ENCODE results near the gene GFOD1. TPM values are rescaled to one million over a fixed set of nuclear protein-coding genes. Genes with fewer than 3 reads are reported as not detected.

The GFOD1 gene
- total and polyA plus RNA-seq, 9 donors = 1.4 to 9.2 (median 3.7) TPM

DNA sequence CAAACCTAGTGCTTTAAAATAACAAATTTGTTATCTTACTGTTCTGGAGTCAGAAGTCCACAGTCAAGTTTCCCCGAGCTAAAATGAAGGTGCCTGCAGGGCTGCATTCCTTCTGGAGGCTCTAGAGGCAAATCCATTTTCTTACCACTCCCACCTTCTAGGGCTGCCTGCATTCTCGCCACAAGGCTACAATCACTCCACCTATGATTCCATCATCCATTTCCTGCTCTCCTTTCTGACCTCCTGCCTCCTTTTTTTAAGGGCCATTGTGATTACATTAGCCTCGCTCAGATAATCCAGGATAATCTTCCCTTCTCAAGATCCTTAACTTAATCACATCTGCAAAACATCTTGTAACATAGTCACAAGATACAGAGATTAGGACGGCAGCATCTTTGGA, 44.6 kb upstream of the GFOD1 start:
- intact Hi-C loops (cut with DNase I) = no loop called here
- TF ChIP-seq, protein P1, sequence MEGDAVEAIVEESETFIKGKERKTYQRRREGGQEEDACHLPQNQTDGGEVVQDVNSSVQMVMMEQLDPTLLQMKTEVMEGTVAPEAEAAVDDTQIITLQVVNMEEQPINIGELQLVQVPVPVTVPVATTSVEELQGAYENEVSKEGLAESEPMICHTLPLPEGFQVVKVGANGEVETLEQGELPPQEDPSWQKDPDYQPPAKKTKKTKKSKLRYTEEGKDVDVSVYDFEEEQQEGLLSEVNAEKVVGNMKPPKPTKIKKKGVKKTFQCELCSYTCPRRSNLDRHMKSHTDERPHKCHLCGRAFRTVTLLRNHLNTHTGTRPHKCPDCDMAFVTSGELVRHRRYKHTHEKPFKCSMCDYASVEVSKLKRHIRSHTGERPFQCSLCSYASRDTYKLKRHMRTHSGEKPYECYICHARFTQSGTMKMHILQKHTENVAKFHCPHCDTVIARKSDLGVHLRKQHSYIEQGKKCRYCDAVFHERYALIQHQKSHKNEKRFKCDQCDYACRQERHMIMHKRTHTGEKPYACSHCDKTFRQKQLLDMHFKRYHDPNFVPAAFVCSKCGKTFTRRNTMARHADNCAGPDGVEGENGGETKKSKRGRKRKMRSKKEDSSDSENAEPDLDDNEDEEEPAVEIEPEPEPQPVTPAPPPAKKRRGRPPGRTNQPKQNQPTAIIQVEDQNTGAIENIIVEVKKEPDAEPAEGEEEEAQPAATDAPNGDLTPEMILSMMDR (IDR thresholded peaks at IDR 0.05) = no peak
- TF ChIP-seq POLR2A (IDR thresholded peaks at IDR 0.05) (no peak), EP300 (IDR thresholded peaks at IDR 0.05) (no peak)
- no peak for DNase-seq
- Histone ChIP-seq H3K27me3 (no peaks in the 10 kb centered on the region), H3K36me3 (no peaks in the 10 kb centered on the region), H3K9me3 (no peaks in the 10 kb centered on the region), H3K4me3 (no peak overlapping the region), H3K4me1 (ENCODE audit: insufficient read depth) (no peaks in the 10 kb centered on the region), H3K27ac (no peak overlapping the region)
- WGBS, 3 donors = 54 to 59% (median 54%) methylated on average over 4 of the region's 4 CpGs

DNA sequence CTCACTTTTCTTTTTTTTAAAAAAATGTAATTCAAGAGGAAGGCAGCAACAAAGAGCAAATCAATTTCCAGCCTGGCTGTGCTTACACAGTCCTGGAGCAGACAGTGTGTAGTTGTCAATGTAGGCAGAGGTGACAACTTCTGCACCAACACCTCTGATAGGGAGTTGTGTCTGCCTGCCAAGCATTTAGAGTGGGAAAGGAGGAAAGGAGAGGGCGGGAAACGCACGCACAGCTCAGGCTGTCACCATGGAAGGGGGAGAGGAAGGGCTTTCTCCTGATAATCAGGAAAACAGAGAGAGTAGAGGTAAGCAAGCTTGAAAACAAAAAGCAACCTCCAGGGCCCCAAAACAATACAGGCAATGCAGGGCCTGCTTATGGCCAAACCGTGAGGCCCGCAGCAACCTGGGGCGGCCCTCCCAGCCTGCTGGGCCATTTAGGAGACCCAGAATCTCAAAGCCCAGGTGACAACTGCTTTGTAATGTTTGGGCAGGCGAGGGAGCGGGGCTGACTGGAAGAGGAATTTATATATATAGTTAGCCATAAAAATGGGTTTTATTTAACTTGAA, 41.5 kb upstream of the GFOD1 start:
- Histone ChIP-seq H3K27me3 (no peaks in the 10 kb centered on the region), H3K9me3 (no peaks in the 10 kb centered on the region), H3K36me3 (no peaks in the 10 kb centered on the region), H3K4me1 (ENCODE audit: insufficient read depth) (no peaks in the 10 kb centered on the region), H3K27ac (no peak overlapping the region), H3K4me3 (no peak overlapping the region)
- intact Hi-C loops (cut with DNase I) = no loop called here
- WGBS, 3 donors = 70 to 88% (median 80%) methylated on average over 7 to 8 of the region's 8 CpGs
- no peak for DNase-seq
- TF ChIP-seq, protein P1 (IDR thresholded peaks at IDR 0.05) = no peak
- TF ChIP-seq POLR2A (IDR thresholded peaks at IDR 0.05) (no peak), EP300 (IDR thresholded peaks at IDR 0.05) (no peak)

DNA sequence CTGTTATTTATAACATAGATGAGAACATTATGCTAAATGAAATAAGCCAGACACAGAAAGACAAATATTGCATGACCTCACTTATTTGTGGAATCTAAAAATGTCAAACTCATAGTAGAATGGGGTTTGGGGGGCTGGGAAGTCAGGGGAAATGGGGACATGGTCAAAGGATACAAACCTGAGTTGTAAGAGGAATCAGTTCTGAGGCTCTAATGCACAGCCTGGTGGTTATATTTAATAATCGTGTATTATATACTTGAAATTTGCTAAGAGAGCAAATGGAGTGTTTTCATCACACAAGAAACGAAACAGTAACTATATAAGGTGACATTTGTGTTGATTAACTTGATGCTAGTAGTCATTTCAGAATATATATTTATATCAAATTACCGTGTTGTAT, 40.8 kb upstream of the GFOD1 start:
- TF ChIP-seq EP300 (IDR thresholded peaks at IDR 0.05) = no peak
- H3K4me1 ChIP-seq (ENCODE audit: insufficient read depth) = no peaks in the 10 kb centered on the region
- no peaks in the 10 kb centered on the region for H3K36me3 ChIP-seq
- intact Hi-C loops (cut with DNase I) = no loop called here
- H3K27ac ChIP-seq = no peak overlapping the region
- 48 to 56% (median 54%) methylated on average over 3 of the region's 3 CpGs for WGBS, 3 donors
- no peaks in the 10 kb centered on the region for H3K27me3 ChIP-seq
- no peak overlapping the region for H3K4me3 ChIP-seq
- no peaks in the 10 kb centered on the region for H3K9me3 ChIP-seq
- DNase-seq = no peak

DNA sequence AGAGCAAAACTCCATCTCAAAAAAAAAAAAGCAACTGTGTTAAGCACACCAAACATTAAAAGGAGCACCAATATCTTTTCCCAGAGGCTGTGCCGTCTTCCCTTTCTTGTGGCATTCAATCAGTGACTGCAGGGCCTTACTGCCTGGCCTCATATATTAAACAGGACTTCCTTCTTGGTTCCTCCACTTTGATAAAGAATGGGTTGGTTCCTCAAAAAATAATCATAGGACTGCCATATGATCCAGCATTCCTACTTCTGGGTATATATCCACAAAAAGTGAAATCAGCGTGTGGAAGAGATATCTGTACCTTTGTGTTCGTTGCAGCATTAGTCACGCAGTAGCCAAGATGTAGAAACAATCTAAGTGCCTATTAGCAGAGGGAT, 40.3 kb upstream of the GFOD1 start:
- Histone ChIP-seq H3K27me3 (no peaks in the 10 kb centered on the region), H3K4me3 (no peak overlapping the region), H3K27ac (no peak overlapping the region), H3K9me3 (no peaks in the 10 kb centered on the region), H3K4me1 (ENCODE audit: insufficient read depth) (no peaks in the 10 kb centered on the region), H3K36me3 (no peaks in the 10 kb centered on the region)
- no peak for TF ChIP-seq EP300 (IDR thresholded peaks at IDR 0.05)
- TF ChIP-seq, protein P1 (IDR thresholded peaks at IDR 0.05) = no peak
- intact Hi-C loops (cut with DNase I) = no loop called here
- WGBS, 3 donors = 86 to 94% (median 91%) methylated on average over 4 of the region's 4 CpGs
- no peak for DNase-seq

DNA sequence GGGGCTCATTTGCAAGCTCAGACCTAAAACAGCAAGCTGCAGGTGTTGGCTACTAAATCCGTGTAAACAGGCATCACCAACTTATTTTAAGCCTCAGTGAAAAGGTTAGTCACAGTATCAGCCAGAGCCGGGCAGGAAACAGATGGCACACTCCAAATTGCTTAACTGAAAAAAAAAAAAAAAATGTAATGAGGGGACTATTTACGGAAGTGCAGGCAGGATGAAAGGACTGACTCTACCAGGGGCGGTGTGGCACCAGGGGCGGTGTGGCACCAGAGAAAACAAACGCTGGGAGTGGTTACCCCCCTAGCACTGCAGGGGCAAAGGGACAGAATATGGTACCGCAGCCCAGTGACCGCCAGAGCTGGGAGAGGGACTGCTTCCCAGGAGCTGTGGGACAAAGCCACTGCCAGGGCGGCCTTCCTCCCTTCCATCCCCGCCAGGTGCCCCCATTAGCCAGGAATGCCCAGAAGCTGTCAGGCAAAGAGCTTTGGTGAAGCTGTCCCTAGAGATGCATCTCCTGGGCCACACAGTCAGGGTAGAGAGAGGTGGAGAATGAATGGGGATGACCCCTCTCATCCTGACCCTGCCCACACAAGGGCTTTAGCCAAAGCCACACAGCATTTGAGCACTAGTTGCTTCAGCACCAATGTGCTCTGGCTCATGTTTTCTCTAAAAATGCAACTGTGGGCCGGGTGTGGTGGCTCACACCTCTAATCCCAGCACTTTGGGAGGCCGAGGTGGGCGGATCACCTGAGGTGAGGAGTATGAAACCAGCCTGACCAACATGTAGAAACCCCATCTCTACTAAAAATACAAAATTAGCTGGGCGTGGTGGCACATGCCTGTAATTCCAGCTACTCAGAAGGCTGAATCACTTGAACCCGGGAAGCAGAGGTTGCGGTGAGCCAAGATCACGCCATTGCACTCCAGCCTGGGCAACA, 39.6 kb upstream of the GFOD1 start:
- Histone ChIP-seq H3K27me3 (no peaks in the 10 kb centered on the region), H3K4me3 (no peak overlapping the region), H3K4me1 (ENCODE audit: insufficient read depth) (no peaks in the 10 kb centered on the region), H3K36me3 (no peaks in the 10 kb centered on the region), H3K27ac (no peak overlapping the region), H3K9me3 (no peaks in the 10 kb centered on the region)
- WGBS, 3 donors = 77 to 86% (median 82%) methylated on average over 17 of the region's 17 CpGs
- TF ChIP-seq POLR2A (IDR thresholded peaks at IDR 0.05) (no peak), EP300 (IDR thresholded peaks at IDR 0.05) (no peak)
- TF ChIP-seq, protein P1 (IDR thresholded peaks at IDR 0.05) = no peak
- intact Hi-C loops (cut with DNase I) = no loop called here
- DNase-seq = peak in 1 of 5 donors; percentile 22

Measured in ovary (tissue), 9 donors.